ENCODE results near the gene LHB.

- TF ChIP-seq CTCF (IDR thresholded peaks at IDR 0.05; ENCODE audit: extremely low read depth in 1 of 2, insufficient read depth in 1 of 2, low read depth in 1 of 2, low read length in 2 of 2) (no peak), POLR2AphosphoS5 (IDR thresholded peaks at IDR 0.05; ENCODE audit: insufficient read depth, low read depth, low read length) (no peak), MAX (IDR thresholded peaks at IDR 0.05; ENCODE audit: insufficient read depth, insufficient read length) (no peak)
These were observed 7.1 kb downstream of the LHB start for GRCh38 chr19:49009828-49010227.
